HAP-1 (cell line): ENCODE data around the gene NGB.
"Not testable (repeated sequence)": the region's sequence is repeated elsewhere in the genome, so short reads cannot be mapped to it uniquely, and the experiment has no call there.

Experiments used
- DNase-seq, 2 experiments: peaks; one replicate each; pipeline ENCODE4 v3.0.0-alpha.2; 2016 to 2020; ENCODE audit warnings: low spot score in 2 of 2
- H3K27me3 ChIP-seq: fragments of 250-450 bp; sonication (Bioruptor Pico); 2 replicates; pipeline ENCODE4 v1.5.1; 2020; ENCODE audit warnings: low read depth, mild to moderate bottlenecking, moderate library complexity
- H3K36me3 ChIP-seq: fragments of 250-450 bp; sonication (Bioruptor Pico); replicated peaks from 2 replicates; pipeline ENCODE4 v1.5.1; 2020; ENCODE audit warnings: mild to moderate bottlenecking
- H3K4me1 ChIP-seq: fragments of 250-450 bp; sonication (Bioruptor Pico); 2 replicates; pipeline ENCODE4 v1.5.1; 2020; ENCODE audit warnings: mild to moderate bottlenecking
- H3K4me3 ChIP-seq: fragments of 250-450 bp; sonication (Bioruptor Pico); 2 replicates; pipeline ENCODE4 v1.5.1; 2020; ENCODE audit warnings: mild to moderate bottlenecking, moderate library complexity
- H3K9me3 ChIP-seq: fragments of 250-450 bp; sonication (Bioruptor Pico); 2 replicates; pipeline ENCODE4 v1.5.1; 2020; ENCODE audit warnings: mild to moderate bottlenecking, moderate library complexity
- in situ Hi-C: fragments of 300-500 bp; cut with MboI; formaldehyde crosslinking; loops from 3 replicates; pipeline ENCODE4 v1.14.3; 2020; ENCODE audit warnings: low sequenced_read_pairs, inconsistent platforms, mixed read lengths

NGB gene

DNA sequence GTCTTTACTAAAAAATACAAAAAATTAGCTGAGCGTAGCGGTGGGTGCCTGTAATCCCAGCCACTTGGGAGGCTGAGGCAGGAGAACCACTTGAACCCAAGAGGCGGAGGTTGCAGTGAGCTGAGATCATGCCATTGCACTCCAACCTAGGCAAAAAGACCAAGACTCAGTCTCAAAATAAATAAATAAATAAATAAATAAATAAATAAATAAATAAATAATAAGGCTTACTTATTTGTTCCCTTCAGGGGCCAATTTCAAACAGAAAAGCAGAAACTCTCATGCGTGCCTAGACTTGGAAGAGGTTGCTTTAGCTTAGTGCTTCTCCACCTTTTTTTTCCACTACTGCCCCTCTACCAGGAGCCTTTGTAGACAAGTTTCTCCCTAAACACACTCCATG is 9.9 kb upstream of the NGB start:
- H3K27me3 ChIP-seq, DNase-seq, H3K4me3 ChIP-seq, H3K4me1 ChIP-seq, in situ Hi-C loops, H3K9me3 ChIP-seq: not testable (repeated sequence)
- peaks cover 20% of the 10 kb centered on the region for H3K36me3 ChIP-seq

DNA sequence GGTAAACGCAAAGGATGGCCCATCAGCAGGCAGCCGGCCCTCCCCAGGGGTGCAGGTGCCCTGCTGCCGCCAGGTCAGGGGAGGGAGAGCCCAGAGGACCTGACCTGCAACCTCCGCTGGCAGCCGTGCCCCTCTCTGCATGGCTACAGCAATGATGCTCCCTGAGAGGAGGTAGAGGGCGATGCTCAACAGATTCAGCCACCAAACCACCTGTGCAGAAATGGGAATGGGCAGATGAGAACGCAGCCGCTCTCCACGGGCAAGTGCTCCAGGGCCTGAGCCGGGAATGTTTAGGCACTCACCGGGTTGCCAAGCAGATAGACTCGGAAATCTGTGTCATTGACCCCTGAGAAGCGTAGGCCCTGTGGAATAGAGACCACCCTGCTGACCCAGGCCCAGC is 8.7 kb upstream of the NGB start:
- Histone ChIP-seq H3K9me3 (no peaks in the 10 kb centered on the region), H3K4me3 (no peak overlapping the region), H3K4me1 (no peaks in the 10 kb centered on the region), H3K27me3 (no peaks in the 10 kb centered on the region), H3K36me3 (peaks cover 15% of the 10 kb centered on the region)
- DNase-seq, result no peak
- in situ Hi-C loops, result no loop called here

DNA sequence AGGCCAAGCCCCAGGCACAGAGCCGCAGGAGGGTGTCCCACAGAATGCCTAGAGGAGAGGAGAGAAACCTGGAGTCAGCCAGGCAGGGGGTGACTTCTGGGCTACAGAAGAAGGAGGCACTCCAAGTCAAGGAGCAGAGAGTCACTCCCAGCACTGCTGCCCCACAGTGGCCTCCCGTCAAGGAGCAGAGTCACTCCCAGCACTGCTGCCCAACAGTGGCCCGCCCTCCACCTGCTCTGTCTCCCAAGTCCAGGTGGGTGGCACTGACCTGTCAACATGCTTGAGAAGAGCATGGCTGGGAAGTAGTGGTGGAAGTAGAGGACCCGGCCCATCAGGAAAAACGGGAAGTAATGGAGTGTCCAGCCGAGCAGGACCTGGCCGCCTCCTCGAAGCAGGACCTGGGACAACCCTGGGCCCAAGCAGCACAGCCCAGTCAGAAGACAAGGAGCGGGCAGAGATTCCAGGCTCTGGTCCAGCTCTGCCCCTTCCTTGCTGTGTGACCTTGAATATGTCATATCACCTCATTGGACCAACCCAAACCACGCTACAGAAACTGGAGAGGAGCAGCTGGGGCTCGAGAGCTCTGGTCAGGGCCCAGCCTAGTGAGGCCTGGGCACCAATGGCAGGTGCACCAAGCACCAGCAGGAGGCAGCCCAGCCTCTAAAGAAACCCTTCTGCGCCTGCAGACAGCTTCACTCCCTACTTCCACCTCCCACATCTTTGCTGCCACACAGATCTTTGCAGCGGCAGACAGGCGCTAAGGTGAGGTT is 7.6 kb upstream of the NGB start:
- Histone ChIP-seq H3K36me3 (peaks cover 10% of the 10 kb centered on the region), H3K4me1 (no peaks in the 10 kb centered on the region), H3K9me3 (no peaks in the 10 kb centered on the region), H3K27me3 (no peaks in the 10 kb centered on the region), H3K4me3 (no peak overlapping the region)
- DNase-seq, result no peak
- in situ Hi-C loops, result no loop called here

- no peaks in the 10 kb centered on the region for H3K4me1 ChIP-seq
- no peak for DNase-seq
- in situ Hi-C loops, result no loop called here
- H3K9me3 ChIP-seq, result no peaks in the 10 kb centered on the region
- peaks cover 2% of the 10 kb centered on the region; the same call in 1 of the 2 replicates for H3K36me3 ChIP-seq
- H3K4me3 ChIP-seq, result no peak overlapping the region
- no peaks in the 10 kb centered on the region for H3K27me3 ChIP-seq
Observed at GRCh38 chr14:77276959-77277358, 6.0 kb upstream of the NGB start.

DNA sequence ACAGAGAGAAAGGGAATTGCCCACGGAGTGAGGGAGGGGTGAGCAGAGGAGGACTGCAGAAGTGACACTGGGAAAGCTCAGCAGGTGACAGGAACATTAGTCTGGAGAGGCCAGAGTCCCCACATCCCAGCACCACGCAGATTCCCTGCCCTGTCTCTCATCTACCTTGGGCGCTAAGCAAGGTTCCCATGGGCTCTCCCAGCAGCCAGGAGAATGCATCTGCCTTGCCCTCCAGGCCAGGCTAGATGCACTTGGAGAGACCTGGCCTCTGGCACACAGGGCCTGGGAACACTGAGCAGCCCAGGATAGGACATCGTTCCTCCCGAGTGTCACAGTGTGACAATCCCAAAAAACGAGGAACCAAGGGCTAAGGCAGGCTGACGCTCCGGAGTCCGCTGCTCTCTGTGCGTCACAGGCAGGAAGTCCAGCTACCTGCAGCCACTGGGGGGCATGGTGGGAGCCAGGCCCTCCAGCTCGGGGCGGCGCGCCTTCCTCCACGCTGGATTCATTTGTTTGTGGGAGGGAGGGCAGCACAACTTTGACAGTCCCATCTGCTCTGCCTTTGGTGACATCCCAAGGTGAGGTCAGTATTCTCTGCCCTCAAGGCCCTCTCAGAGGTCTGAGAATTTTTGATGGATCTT is 5.4 kb upstream of the NGB start:
- DNase-seq, result no peak
- no peaks in the 10 kb centered on the region for H3K4me1 ChIP-seq
- H3K9me3 ChIP-seq, result no peaks in the 10 kb centered on the region
- in situ Hi-C loops, result no loop called here
- H3K4me3 ChIP-seq, result no peak overlapping the region
- H3K27me3 ChIP-seq, result no peaks in the 10 kb centered on the region
- peaks cover 2% of the 10 kb centered on the region; the same call in 1 of the 2 replicates for H3K36me3 ChIP-seq

DNA sequence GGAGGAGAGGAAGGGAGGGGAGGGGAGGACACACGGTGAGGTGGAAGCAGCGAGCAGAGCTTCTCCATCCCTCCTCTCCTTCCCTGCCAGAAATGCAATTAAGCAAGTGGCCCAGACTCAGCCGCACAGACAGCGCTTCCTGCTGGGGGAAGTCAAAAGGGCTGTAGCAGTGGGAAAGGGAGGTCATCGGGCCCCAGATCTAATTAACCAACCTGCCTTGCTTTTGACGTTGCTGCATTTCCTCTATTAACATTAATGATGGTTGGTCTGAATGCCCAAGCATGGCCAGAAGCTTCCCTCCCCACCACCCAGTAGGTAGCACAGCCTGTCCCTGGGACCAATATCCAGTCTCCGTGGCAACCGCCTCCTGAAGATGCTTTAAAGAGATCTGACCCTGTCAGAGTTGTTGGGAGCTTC is 4.6 kb upstream of the NGB start:
- Histone ChIP-seq H3K4me1 (no peaks in the 10 kb centered on the region), H3K36me3 (peaks cover 2% of the 10 kb centered on the region; the same call in 1 of the 2 replicates), H3K9me3 (no peaks in the 10 kb centered on the region), H3K27me3 (peaks cover under 1% of the 10 kb centered on the region), H3K4me3 (no peak overlapping the region)
- no peak for DNase-seq
- in situ Hi-C loops, result no loop called here

GRCh38 chr14:77275041-77275580 is 4.1 kb upstream of the NGB start:
- in situ Hi-C loops, result no loop called here
- DNase-seq, result no peak
- Histone ChIP-seq H3K36me3 (peaks cover 2% of the 10 kb centered on the region; the same call in 1 of the 2 replicates), H3K9me3 (no peaks in the 10 kb centered on the region), H3K4me1 (no peaks in the 10 kb centered on the region), H3K4me3 (no peak overlapping the region), H3K27me3 (peaks cover 6% of the 10 kb centered on the region)

- no peak overlapping the region for H3K4me3 ChIP-seq
Observed at GRCh38 chr14:77273796-77274195, 2.8 kb upstream of the NGB start.

GRCh38 chr14:77272261-77272660 is 1.3 kb upstream of the NGB start:
- H3K4me1 ChIP-seq, result no peaks in the 10 kb centered on the region
- H3K4me3 ChIP-seq, result no peak overlapping the region
- in situ Hi-C loops, result no loop called here
- DNase-seq, result no peak
- H3K9me3 ChIP-seq, result no peaks in the 10 kb centered on the region
- H3K27me3 ChIP-seq, result peaks cover 20% of the 10 kb centered on the region
- 0 out of 2 replicates have a peak, but pooled peaks cover 2% of the 10 kb centered on the region for H3K36me3 ChIP-seq

More at GRCh38 chr14:77273796-77274195, 2.8 kb upstream of the NGB start:
- in situ Hi-C loops, result no loop called here
- no peak for DNase-seq
- no peaks in the 10 kb centered on the region for H3K4me1 ChIP-seq
- H3K27me3 ChIP-seq, result peaks cover 16% of the 10 kb centered on the region
- no peaks in the 10 kb centered on the region for H3K9me3 ChIP-seq
- peaks cover 2% of the 10 kb centered on the region; the same call in 1 of the 2 replicates for H3K36me3 ChIP-seq

- no peak for DNase-seq
- H3K27me3 ChIP-seq, result peaks cover 20% of the 10 kb centered on the region
- no peaks in the 10 kb centered on the region for H3K9me3 ChIP-seq
- no peaks in the 10 kb centered on the region for H3K4me1 ChIP-seq
- no peak overlapping the region for H3K4me3 ChIP-seq
- in situ Hi-C loops, result no loop called here
- H3K36me3 ChIP-seq, result no peaks in the 10 kb centered on the region
Observed at GRCh38 chr14:77270361-77271112, 469 bp downstream of the NGB start.

DNA sequence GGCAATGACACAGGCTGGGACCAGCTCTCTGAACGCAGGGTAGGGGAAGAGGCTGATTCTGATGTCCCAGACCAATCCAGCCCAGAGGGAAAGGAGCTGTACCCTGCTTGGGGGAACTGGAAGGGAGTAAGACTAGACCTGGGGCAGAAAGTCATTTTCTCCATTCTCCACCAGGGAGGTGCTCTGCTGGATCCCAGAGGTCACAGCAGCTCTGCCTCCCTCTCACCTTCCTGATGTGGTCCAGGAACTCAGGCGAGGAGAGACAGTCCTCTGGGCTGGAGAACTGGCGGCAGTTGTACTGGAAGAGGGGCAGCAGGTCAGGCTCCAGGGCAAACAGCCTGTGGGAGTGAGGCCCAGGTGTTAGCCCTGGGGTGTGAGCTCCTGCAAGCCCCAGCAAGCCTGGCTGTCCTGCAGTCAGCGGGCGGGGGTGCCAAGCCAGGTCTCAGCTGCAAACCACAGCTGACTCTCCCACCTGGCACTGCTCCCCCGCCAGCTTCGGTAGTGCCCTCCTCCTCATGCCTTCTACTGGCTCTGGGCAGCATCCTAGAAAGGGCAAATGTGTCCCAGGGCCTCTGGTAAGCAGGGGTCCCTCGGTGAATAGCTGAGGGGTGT is 1.9 kb downstream of the NGB start:
- Histone ChIP-seq H3K36me3 (no peaks in the 10 kb centered on the region), H3K4me1 (no peaks in the 10 kb centered on the region), H3K9me3 (no peaks in the 10 kb centered on the region), H3K27me3 (peaks cover 20% of the 10 kb centered on the region), H3K4me3 (no peak overlapping the region)
- no peak for DNase-seq
- in situ Hi-C loops, result no loop called here

GRCh38 chr14:77267937-77268699 is 2.9 kb downstream of the NGB start:
- H3K4me3 ChIP-seq, result no peak overlapping the region
- H3K9me3 ChIP-seq, result no peaks in the 10 kb centered on the region
- in situ Hi-C loops, result no loop called here
- no peak for DNase-seq
- H3K27me3 ChIP-seq, result peaks cover 20% of the 10 kb centered on the region
- H3K36me3 ChIP-seq, result no peaks in the 10 kb centered on the region
- no peaks in the 10 kb centered on the region for H3K4me1 ChIP-seq

GRCh38 chr14:77266336-77266735 is 4.7 kb downstream of the NGB start:
- peaks cover 20% of the 10 kb centered on the region for H3K27me3 ChIP-seq
- no peaks in the 10 kb centered on the region for H3K9me3 ChIP-seq
- no peak overlapping the region for H3K4me3 ChIP-seq
- in situ Hi-C loops, result no loop called here
- H3K4me1 ChIP-seq, result no peaks in the 10 kb centered on the region
- DNase-seq, result no peak
- H3K36me3 ChIP-seq, result no peaks in the 10 kb centered on the region
